Activated T-cell treated with anti-CD3 and anti-CD28 coated beads, Interleukin-2, amount 50 U/mL, for 4 hours (primary cell): Measurements from ENCODE around the gene MPC1. TPM values are rescaled to one million over a fixed set of nuclear protein-coding genes. Genes with fewer than 3 reads are reported as not detected.

Experiments
- ATAC-seq, 2 donors: fragments of 200-7000 bp; cut with Tn5 transposase; one replicate each; pipeline ENCODE4 v1.10.0; 2021
- DNase-seq: peaks from one replicate; pipeline ENCODE4 v3.0.0-alpha.2; 2020
- H3K27me3 Mint-ChIP-seq: one replicate; pipeline ENCODE4 v1.8.0; 2021; ENCODE audit warnings: low read depth, mixed read lengths
- H3K36me3 Mint-ChIP-seq: one replicate; pipeline ENCODE4 v1.8.0; 2022; ENCODE audit warnings: mixed read lengths; ENCODE audit not compliant: insufficient read depth
- H3K4me1 Mint-ChIP-seq: one replicate; pipeline ENCODE4 v1.8.0; 2021; ENCODE audit warnings: low read depth, mixed read lengths
- H3K4me3 Mint-ChIP-seq: one replicate; pipeline ENCODE4 v1.8.0; 2021; ENCODE audit warnings: mild to moderate bottlenecking, moderate library complexity, mixed read lengths
- H3K9me3 Mint-ChIP-seq: one replicate; pipeline ENCODE4 v1.8.0; 2021; ENCODE audit warnings: mixed read lengths
- total RNA-seq, 3 donors: library from RNA; stranded (reverse); gene quantifications; one replicate each; pipeline ENCODE4 v1.2.1, GENCODE V29; 2021

The MPC1 gene
- total RNA-seq = 10 to 100 TPM; 17.9 to 24.6 (median 24.0) TPM

DNA sequence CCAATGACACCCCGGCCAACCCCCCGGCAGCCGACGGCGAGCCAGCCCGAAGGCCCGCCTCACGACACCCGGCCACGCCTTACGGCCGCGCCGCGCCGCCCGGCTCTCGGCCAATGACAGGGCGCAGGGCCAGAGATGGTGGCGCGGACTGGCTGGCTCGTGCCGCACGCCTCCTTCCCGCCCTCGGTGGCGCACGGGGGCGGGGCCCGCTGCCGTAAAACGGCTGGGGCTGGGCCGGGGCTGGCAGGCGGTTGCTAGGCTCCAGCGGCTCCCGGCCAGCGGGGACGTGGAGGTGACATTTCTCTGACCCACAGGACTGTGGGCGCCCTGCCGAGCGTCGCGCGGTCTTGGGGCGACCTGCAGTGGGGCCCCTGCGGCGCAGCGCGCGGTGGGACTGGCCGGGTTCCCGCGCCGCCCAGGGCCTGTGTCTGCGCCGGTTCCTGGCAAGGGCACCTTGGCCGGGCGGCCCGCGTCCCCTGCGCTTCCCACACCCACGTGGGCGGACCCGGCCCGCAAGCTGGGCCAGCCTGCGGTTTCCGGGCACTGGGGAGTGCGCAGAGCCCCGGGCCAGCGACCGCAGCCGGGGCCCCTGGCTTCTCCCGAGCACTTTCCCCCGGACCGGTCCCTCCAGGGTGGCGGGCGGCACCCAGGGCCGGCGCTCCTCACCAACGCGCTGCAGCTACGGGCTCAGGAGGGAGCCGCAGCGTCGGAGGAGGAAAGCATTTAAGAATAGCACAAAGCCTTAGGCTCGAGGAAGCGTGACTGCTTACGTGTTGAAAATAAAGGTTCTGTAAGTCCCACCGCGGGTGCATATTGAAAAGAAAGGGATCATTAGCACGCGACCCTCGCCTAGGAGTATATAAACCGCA is at the start of gene MPC1:
MPC1 (minus strand) TSS at position 8 of the 869 bp plus-strand sequence. CDS start 64 bp downstream, outside the sequence.
- DNase-seq = peak; percentile 89

GRCh38 chr6:166430269-166430668 is 47.5 kb upstream of the MPC1 start:
- peaks cover 4% of the 10 kb centered on the region for H3K9me3 Mint-ChIP-seq
- ATAC-seq (no peak), DNase-seq (no peak)
- H3K4me3 Mint-ChIP-seq = no peak overlapping the region
- H3K4me1 Mint-ChIP-seq = no peaks in the 10 kb centered on the region
- H3K27me3 Mint-ChIP-seq = no peaks in the 10 kb centered on the region
- H3K36me3 Mint-ChIP-seq = peaks cover 4% of the 10 kb centered on the region

More for the DNA sequence above, at the start of gene MPC1:
- H3K9me3 Mint-ChIP-seq = no peaks in the 10 kb centered on the region
- no peaks in the 10 kb centered on the region for H3K27me3 Mint-ChIP-seq
- H3K36me3 Mint-ChIP-seq = no peaks in the 10 kb centered on the region
- peaks cover 11% of the 10 kb centered on the region for H3K4me1 Mint-ChIP-seq
- ATAC-seq = peak; percentile 93 to 95
- H3K4me3 Mint-ChIP-seq = peak within 1 kb of the TSS; percentile 93

DNA sequence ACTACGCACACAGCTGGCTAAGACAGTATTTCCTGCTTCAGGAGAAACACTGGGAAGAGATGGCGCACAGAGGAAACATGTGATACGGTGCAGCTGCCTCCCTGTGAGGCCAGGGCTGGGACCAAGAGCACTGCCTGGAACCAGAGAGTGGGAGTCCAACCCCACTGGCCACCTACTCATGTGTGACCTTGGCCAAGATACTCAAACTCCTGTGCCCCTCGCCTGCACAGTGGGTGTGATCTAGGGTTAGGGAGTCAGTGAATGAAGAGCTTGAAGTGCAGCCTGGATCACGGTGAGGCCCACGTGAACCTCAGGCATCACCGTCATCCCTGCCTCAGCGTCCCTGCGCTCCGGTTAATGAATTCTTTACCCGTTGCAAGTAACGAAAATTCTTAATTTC is 41.7 kb upstream of the MPC1 start:
- ATAC-seq (no peak), DNase-seq (no peak)
- H3K4me1 Mint-ChIP-seq = peaks cover 22% of the 10 kb centered on the region
- peaks cover 5% of the 10 kb centered on the region for H3K36me3 Mint-ChIP-seq
- H3K9me3 Mint-ChIP-seq = peaks cover 4% of the 10 kb centered on the region
- no peaks in the 10 kb centered on the region for H3K27me3 Mint-ChIP-seq
- no peak overlapping the region for H3K4me3 Mint-ChIP-seq

DNA sequence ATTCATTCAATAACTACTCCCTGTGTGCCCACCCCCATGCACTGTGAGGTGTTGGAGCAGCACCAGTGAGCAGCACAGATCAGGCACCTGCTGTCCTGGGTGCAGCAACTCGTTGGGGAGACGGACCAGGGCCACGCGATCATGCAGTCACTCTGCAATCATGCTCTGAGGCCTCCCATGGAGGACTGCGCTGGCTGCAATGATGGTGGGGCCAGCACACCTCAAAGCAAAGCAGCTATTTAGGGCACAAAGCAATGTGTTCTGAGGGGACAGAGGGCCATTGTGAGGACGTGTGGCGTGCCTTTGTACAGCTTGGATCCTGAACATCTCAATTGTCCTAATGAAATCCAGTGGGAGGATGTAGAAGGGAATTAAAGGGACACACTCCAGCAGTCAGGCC is 41.0 kb upstream of the MPC1 start:
- Mint-ChIP-seq H3K4me1 (peaks cover 29% of the 10 kb centered on the region), H3K9me3 (peaks cover 4% of the 10 kb centered on the region), H3K4me3 (no peak overlapping the region), H3K36me3 (peaks cover 4% of the 10 kb centered on the region), H3K27me3 (no peaks in the 10 kb centered on the region)
- DNase-seq (no peak), ATAC-seq (no peak)

- ATAC-seq (no peak), DNase-seq (no peak)
- Mint-ChIP-seq H3K9me3 (no peaks in the 10 kb centered on the region), H3K4me3 (no peak overlapping the region), H3K36me3 (peaks cover 3% of the 10 kb centered on the region), H3K4me1 (peaks cover 35% of the 10 kb centered on the region), H3K27me3 (no peaks in the 10 kb centered on the region)
Measured at GRCh38 chr6:166423051-166423745, 40.5 kb upstream of the MPC1 start.

- ATAC-seq = no peak
- H3K9me3 Mint-ChIP-seq = no peaks in the 10 kb centered on the region
- no peak overlapping the region for H3K4me3 Mint-ChIP-seq
- H3K27me3 Mint-ChIP-seq = no peaks in the 10 kb centered on the region
- peaks cover 3% of the 10 kb centered on the region for H3K36me3 Mint-ChIP-seq
- peaks cover 43% of the 10 kb centered on the region for H3K4me1 Mint-ChIP-seq
- no peak for DNase-seq
Measured at GRCh38 chr6:166422201-166422940, 39.6 kb upstream of the MPC1 start.

- H3K36me3 Mint-ChIP-seq = peaks cover 3% of the 10 kb centered on the region
- H3K9me3 Mint-ChIP-seq = peaks cover 6% of the 10 kb centered on the region
- no peak for ATAC-seq
- H3K27me3 Mint-ChIP-seq = peaks cover 2% of the 10 kb centered on the region
- DNase-seq = no peak
- H3K4me3 Mint-ChIP-seq = no peak overlapping the region
- H3K4me1 Mint-ChIP-seq = peaks cover 63% of the 10 kb centered on the region
Measured at GRCh38 chr6:166420351-166420750, 37.6 kb upstream of the MPC1 start.

- H3K27me3 Mint-ChIP-seq = peaks cover 2% of the 10 kb centered on the region
- H3K4me3 Mint-ChIP-seq = peak overlapping the region; percentile 31
- H3K9me3 Mint-ChIP-seq = peaks cover 6% of the 10 kb centered on the region
- ATAC-seq (no peak), DNase-seq (no peak)
- peaks cover 4% of the 10 kb centered on the region for H3K36me3 Mint-ChIP-seq
- H3K4me1 Mint-ChIP-seq = peaks cover 69% of the 10 kb centered on the region
Measured at GRCh38 chr6:166419717-166420116, 37.0 kb upstream of the MPC1 start.

- ATAC-seq = peak; percentile 46 to 67
- peak overlapping the region; percentile 31 for H3K4me3 Mint-ChIP-seq
- peak; percentile 51 for DNase-seq
- peaks cover 74% of the 10 kb centered on the region for H3K4me1 Mint-ChIP-seq
- H3K36me3 Mint-ChIP-seq = peaks cover 4% of the 10 kb centered on the region
- H3K27me3 Mint-ChIP-seq = peaks cover 2% of the 10 kb centered on the region
- H3K9me3 Mint-ChIP-seq = peaks cover 6% of the 10 kb centered on the region
Measured at GRCh38 chr6:166419286-166419685, 36.5 kb upstream of the MPC1 start.

GRCh38 chr6:166418691-166419143 is 36.0 kb upstream of the MPC1 start:
- Mint-ChIP-seq H3K36me3 (peaks cover 4% of the 10 kb centered on the region), H3K9me3 (peaks cover 6% of the 10 kb centered on the region), H3K27me3 (peaks cover 2% of the 10 kb centered on the region), H3K4me3 (no peak overlapping the region), H3K4me1 (peaks cover 77% of the 10 kb centered on the region)
- ATAC-seq = peak in 1 of 2 donors; percentile 10
- no peak for DNase-seq

GRCh38 chr6:166417285-166417691 is 34.5 kb upstream of the MPC1 start:
- H3K9me3 Mint-ChIP-seq = peaks cover 6% of the 10 kb centered on the region
- peaks cover 2% of the 10 kb centered on the region for H3K27me3 Mint-ChIP-seq
- H3K4me1 Mint-ChIP-seq = peaks cover 84% of the 10 kb centered on the region
- peak overlapping the region; percentile 35 for H3K4me3 Mint-ChIP-seq
- ATAC-seq (peak; percentile 84 to 91), DNase-seq (peak; percentile 27)
- peaks cover 4% of the 10 kb centered on the region for H3K36me3 Mint-ChIP-seq

- Mint-ChIP-seq H3K4me3 (no peak overlapping the region), H3K36me3 (peaks cover 4% of the 10 kb centered on the region), H3K27me3 (peaks cover 2% of the 10 kb centered on the region), H3K9me3 (peaks cover 6% of the 10 kb centered on the region), H3K4me1 (peaks cover 90% of the 10 kb centered on the region)
- DNase-seq = no peak
- ATAC-seq = no peak
Measured at GRCh38 chr6:166415833-166416347, 33.1 kb upstream of the MPC1 start.

GRCh38 chr6:166415306-166415705 is 32.6 kb upstream of the MPC1 start:
- peak overlapping the region; percentile 58 for H3K4me3 Mint-ChIP-seq

GRCh38 chr6:166413491-166413951 is 30.8 kb upstream of the MPC1 start:
- ATAC-seq = no peak
- Mint-ChIP-seq H3K9me3 (peaks cover 6% of the 10 kb centered on the region), H3K4me3 (peak overlapping the region; percentile 16), H3K36me3 (peaks cover 1% of the 10 kb centered on the region), H3K4me1 (peaks cover 83% of the 10 kb centered on the region), H3K27me3 (peaks cover 2% of the 10 kb centered on the region)
- DNase-seq = no peak

More at GRCh38 chr6:166415306-166415705, 32.6 kb upstream of the MPC1 start:
- DNase-seq (no peak), ATAC-seq (no peak)
- H3K9me3 Mint-ChIP-seq = peaks cover 6% of the 10 kb centered on the region
- H3K27me3 Mint-ChIP-seq = peaks cover 2% of the 10 kb centered on the region
- peaks cover 92% of the 10 kb centered on the region for H3K4me1 Mint-ChIP-seq
- peaks cover 3% of the 10 kb centered on the region for H3K36me3 Mint-ChIP-seq
